ENCODE results near the gene ODAD2.
"Not testable (repeated sequence)": the region's sequence is repeated elsewhere in the genome, so short reads cannot be mapped to it uniquely, and the experiment has no call there.

ODAD2 gene

DNA sequence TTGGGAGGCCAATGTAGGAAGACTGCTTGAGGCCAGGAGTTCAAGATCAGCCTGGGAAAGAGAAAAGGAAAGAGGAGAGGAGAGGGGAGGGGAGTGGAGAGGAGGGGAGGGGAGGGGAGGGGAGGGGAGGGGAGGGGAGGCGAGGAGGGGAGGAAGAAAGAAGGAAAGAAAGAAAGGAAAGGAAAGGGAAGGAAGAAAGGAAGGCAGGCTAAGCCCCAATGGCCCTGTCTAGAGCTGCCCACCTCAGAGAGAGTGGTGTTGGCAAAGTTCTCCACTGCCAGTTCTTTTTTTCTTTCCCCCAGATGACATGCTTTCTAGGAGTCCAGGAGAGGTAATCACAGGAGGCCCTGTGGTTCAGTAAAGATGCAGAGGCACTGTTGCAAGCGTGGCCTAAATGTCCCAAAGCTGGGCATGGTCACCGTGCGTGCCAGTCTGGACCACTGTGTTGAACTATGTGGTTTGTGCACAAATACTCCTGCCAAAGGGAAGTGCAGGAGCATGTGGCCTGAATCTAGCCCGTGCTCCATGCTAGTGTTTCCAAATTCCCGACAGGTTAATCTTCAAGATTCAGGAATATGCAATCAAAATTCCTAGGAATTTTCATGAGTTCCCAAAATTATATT, 39.7 kb downstream of the ODAD2 start:
- no peak for DNase-seq (ENCODE audit: low read depth, low spot score)

DNA sequence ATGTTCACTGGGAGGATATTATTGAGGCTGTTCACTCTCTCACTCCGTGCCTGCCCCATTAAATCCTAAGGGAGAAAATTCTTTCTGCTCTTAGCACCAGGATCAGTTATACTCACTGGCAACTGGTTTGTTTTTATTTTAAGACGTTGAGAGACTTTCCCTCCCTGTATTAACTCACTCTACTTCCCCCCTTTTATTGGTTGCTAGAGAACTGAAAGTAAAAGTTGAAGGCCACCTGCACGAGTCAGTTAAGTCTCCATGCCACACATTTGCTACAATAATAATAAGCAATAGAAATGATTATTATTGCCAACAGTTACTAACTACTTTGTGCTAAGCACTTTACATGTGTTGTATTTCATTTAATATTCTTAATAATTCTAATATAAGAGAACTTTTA, 40.5 kb downstream of the ODAD2 start:
- not testable (repeated sequence) for DNase-seq (ENCODE audit: low read depth, low spot score)

DNA sequence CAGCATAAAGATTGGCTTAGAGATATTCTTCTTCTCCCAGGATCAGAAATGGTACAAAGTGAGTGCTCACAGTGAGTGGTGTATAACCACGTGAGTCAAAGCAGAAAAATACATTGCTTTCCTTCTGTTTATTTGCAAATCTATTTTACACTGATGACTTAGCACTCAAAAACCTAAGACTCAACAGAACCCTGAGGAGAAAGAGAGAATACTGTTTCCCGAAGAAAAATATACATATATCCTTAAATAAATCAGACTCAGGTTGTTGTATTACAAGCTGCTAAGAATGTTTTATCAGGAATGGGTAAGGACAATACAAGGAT, 48.7 kb downstream of the ODAD2 start:
- no peak for DNase-seq (ENCODE audit: low read depth, low spot score)

DNA sequence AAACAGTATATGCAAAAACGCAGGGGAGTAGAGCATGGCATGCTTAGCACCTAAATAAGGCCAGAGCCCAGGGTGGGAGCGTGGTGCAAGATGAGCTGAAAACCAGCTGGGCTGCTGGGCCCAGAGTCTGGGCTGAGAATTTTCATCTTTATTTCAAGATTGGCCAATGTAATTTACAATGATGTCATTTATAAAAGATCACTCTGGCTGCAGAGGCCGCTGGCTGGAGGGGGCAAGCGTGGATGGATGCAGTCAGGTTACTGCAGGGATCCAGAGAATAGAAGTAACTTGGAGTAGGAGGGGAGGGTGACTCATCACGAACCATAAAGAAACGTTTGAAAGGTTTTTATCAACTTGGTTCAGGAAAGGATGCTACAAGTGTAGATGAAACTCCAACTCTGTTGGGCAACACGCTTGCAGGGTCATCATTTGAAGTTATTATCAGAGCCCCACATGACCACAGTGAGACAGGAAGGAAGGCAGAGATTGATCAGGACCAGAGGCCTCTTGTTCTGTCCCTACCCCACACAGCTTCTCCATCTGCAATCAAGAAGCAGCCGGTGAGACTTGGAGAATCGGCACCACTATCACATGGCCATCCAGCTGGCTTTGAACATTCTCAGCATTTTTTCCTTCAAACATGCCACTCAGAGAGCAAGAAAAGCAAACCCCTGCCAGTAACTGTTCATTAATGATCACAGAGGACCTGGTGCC, 49.2 kb downstream of the ODAD2 start:
- no peak for DNase-seq (ENCODE audit: low read depth, low spot score)

DNA sequence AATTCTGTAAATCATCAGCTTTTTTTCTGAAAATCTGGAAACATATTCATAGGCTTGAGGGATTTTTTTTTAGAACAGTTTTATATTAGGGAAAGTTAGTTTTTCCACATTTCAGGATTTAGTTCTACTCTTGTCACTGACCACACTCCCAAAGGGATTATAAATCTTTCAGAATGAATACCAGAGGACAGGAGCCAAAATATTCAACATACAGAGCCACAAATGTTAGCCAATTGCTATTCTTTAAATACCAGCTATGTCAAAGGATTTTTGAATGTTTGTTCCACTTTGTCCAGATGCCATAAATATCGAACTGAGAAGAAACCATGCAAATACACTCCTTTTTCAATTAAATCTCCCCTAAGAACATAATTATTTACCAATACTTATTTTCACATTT, 50.7 kb downstream of the ODAD2 start:
- no peak for DNase-seq (ENCODE audit: low read depth, low spot score)

DNA sequence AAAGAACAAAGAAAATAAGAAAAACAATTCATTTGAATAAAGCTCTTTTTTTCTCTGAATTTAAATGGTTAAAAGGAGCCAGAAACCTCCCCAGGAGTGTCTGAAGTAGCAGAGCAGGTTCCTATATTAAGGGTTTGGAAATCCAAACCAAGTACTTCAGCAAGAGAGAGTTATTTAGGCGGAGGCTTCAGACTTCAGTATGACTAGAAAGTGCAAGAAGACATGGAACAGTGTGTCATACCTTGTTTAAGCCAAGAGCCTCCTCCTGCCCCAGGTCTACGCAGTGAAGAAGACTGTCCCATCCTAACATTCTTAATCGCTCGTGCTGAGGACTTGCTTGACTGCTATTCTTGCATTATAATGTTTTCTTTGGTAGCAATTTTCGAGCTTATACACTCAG, 51.3 kb downstream of the ODAD2 start:
- no peak for DNase-seq (ENCODE audit: low read depth, low spot score)

DNA sequence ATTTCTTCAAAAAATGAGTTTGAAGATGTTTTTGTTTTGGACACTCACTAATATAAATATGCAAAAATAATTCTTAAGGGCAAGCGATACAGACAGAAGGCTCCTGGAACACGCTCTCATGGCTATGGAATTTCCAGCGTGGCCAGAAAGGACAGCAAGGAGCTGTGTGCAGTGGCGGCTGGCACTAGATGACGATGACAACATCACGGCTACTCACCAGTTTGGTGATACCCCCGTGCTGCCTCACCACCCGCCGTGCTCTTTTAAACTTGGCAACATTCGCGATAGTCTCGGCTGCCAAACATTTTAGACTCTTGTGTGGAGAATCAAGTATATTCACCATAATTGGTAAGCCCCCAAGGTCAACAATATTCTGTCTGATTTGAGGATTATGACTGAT, 54.9 kb downstream of the ODAD2 start:
- DNase-seq (ENCODE audit: low read depth, low spot score) = no peak

DNA sequence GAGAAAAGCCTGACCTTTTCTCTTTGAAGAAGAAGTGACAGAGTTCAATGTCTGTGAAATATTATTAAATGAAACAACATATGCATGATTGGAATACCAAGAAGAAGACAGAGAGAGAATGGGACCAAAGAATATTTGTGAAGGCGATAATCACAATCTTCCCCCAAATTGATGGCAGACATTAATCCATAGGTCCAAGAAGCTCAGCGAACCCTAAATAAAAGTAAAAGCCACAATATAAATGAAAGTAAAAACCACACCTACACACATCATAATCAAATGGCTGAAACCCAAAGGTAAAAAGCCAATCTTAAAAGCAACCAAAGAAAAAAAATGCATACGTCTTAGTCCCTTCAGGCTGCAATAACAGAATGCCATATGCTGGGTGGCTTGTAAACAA, 84.0 kb downstream of the ODAD2 start:
- DNase-seq (ENCODE audit: low read depth, low spot score) = no peak

DNA sequence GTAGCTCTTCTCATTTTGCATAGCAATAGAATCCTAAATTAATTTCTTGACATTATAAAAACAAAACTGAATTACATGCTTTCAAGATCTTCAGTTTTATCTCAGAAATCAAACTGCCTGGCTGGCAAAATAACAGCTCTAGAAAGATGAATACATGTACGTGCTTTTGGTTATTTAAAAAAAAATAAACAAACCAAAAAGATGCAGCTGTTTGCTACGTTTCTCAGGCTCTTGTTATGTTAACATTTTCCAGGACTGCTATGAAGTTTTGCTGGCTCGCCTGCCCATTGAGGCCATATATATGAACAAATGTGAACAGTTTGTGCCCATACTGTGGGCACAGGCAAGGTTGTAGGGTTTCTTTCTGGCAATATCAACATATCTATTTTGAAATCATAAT, 86.6 kb downstream of the ODAD2 start:
- DNase-seq (ENCODE audit: low read depth, low spot score) = no peak

DNA sequence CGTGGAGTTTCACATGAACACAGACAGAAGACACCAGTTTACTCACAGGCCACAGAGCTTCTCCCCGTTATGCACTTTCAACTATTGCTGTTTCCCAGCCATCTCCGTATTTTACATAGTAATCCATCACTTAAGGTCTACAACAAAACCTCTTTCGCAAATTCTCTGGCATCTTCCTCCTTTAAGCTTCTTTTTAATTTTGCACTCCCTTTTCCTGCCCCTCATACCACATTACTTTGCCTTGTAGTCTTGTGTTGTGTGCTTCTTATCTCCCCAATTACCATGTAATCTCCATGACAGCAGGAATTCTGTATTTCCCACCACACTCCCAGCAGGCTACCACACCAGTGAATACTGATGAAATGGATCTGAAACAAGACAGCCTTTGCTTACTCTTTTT, 87.3 kb downstream of the ODAD2 start:
- DNase-seq (ENCODE audit: low read depth, low spot score) = no peak

DNA sequence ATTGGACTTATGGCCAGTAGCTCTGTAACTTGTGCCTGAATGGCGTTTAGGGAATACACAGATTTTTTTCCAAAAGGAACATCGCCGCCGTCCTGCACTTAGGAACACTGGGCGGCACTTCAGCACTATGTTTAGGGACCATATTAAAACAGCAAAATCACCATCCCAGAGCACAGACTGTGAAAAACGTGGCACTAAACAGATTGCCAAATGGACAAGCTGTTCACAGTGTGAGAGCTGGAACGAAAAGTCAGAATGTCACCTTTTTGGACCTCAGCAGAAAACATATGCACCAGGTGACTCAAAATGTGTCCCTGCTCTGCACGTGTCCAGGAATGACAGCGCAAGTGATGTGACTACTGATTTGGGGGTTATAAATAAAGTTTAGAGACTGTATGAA, 87.9 kb downstream of the ODAD2 start:
- DNase-seq (ENCODE audit: low read depth, low spot score) = no peak

DNA sequence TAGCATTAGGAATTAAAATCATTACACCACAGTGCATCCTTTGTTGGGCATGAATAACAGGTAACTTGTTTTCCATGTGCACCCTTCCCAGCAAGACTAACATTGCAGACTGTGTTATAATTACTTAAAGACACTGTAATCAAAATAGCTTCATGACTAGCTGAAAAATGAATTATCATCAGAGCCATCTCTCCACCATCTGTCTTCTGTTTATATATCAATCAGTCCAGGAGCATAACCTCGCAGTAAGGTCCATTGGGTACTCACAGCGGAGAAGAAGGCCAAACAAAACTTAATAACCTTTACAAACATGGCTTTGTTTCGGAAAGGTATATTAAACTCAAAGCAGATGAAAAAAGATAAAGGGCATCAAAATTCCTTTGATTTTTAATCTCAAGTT, 90.6 kb downstream of the ODAD2 start:
- no peak for DNase-seq (ENCODE audit: low read depth, low spot score)

DNA sequence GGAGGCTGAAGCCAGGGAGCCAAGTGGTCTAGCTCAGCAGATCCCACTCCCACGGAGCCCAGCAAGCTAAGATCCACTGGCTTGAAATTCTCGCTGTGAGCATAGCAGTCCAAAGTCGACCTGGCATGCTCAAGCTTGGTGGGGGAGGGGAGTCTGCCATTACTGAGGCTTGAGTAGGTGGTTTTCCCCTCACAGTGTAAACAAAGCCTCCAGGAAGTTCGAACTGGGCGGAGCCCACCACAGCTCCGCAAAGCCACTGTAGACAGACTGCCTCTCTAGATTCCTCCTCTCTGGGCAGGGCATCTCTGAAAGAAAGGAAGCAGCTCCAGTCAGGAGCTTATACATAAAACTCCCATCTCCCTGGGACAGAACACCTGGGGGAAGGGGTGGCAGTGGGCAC, 99.4 kb downstream of the ODAD2 start:
- DNase-seq (ENCODE audit: low read depth, low spot score) = not testable (repeated sequence)

DNA sequence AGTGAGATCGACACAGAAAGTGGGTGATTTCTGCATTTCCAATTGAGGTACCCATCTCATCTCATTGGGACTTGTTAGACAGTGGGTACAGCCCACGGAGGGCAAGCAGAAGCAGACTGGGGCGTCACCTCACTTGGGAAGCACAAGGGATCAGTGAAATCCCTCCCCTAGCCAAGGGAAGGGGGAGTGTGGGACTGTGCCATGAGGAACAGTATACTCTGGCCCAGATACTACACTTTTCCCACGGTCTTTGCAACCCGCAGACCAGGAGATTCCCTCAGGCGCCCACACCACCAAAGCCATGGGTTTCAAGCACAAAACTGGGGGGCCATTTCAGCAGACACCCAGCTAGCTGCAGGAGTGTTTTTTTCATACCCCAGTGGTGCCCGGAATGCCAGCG, 99.8 kb downstream of the ODAD2 start:
- no peak for DNase-seq (ENCODE audit: low read depth, low spot score)

DNA sequence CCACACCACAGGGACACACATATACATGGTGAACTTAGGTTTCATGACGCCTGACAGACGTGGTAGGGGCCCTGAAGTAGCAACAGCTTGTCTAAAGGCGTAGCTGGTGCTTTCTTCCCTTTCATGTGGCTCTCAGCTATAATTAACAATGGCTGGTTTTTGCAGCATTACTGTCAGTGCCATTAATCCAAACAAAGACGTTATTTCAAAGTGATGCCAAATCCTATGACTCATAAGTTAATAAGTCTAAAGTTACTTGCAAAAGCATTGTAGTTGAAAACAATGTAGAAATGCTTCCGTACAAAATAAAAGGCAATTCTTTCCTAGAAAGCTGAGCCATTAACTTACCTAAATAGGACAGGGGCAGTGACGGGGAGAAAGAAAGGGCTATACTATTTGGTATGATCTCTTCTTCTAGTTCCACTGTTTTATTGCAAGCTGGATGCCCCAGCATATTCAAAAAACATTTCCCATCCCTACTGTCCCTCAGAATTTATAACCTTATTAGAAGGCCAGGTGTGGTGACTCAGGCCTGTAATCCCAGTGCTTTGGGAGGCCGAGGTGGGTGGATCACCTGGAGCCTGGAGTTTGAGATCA, 105.4 kb downstream of the ODAD2 start:
- DNase-seq (ENCODE audit: low read depth, low spot score) = no peak

DNA sequence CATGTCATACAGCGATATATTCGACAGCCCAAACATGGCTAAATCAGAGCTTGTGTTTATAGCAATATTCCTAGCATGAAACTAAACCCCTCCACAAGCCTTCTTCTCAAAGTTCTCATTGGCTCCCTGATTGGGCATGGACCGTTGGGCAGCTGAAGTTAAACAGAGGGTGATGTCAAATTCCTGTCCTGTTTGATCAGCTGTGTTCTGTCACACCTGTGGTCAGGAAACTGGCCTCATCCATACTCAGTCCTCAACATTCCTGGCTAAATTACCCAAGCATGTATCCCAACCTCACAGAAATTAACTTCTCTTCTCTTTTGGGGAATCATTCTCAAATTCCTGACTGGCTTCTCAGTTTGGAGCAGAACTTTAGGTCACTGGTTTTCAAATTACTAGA, 107.9 kb downstream of the ODAD2 start:
- DNase-seq (ENCODE audit: low read depth, low spot score) = no peak

DNA sequence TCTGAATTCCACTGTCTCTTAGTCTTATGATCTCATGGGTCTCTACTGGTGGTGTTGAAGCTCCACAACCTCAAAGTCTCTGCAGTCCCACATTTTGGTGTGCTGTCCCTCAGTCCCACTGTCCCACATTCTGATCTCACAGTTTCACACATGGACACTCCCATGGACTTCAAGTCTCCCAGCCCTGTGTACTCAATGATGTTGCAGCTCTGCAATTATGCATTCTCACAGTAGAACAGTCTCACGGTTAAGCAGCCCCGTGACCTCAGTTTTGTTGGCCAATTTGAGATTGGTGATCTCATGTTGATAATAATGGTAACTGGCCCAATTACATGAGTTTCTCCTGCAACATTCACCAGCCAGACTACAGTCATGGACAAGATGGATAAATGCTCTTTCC, 109.4 kb downstream of the ODAD2 start:
- no peak for DNase-seq (ENCODE audit: low read depth, low spot score)

DNA sequence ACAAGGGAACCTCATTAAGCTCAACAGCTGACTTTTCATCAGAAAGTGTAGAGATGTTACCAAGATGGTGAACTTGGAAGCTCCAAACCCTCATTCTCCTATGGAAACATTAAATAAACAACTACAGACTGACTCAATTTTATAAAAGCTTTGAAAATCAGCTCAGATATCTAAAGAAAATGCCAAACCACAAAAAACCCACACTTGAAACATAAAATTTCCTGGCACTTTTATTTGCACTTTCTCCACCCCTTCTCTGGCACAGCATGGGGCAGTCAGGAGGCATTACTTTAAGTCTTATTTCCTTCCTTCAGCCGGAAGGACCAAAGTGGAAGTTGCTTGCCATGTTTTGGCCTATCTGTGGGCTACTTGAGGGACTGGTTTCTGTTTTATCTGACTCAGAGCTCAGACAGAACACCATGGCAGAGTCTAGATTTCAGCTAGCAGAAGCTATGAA, 114.7 kb downstream of the ODAD2 start:
- DNase-seq (ENCODE audit: low read depth, low spot score) = no peak

DNA sequence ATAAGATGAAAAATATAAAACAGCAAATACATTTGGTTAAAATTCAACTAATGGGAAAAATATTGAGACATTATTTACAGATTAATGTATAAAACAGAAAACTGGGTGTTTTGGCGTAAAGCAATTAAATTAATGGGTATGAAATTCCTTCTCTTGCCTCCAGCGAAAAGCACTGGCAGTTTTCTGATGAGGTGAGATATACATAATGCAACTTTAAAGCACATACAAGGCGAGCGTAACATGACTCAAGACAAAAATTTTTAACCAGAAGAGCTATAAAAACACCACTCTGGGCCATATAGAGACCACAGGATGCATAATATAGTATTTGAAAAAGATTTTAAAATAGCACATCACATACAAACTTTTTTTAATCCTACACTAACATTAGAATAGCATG, 120.6 kb downstream of the ODAD2 start:
- no peak for DNase-seq (ENCODE audit: low read depth, low spot score)

DNA sequence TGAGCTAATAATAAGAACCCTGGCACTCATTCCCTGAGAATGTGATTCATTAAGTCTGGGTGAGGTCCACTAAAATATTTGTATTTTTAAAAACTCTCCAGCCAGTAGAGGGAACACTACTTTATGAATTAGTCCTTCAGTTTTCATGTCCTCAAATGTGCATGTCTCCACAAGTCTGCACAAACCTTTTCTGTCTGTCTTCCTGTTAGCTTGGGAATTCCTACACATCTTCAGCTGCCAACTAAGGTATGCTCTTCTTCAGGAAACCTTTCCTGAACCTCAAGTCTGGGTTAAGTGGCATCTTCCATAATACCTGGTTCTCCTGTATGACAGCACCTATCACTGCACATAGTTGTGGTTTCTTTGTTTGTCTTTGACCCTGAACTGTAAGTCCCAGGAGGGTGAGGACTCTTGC, 133.7 kb downstream of the ODAD2 start:
- DNase-seq (ENCODE audit: low read depth, low spot score) = no peak

DNA sequence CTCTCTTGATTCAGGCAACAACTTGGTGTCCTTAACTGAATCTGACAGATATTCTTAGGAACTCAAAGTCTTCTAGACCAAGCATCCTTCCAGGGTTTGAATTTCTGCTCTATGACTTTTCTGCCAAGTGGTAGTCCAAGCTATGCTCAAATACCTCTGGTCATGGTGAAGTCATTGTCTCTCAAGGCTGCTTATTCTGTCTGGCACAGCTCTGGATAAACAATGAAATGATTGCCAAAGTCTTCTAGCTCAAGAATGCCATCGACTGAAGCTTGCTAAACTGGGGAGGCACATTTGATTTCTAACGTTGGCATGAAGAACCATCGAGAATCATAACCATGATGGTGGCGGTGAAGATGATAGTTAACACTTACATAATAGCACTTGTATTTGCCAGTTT, 137.1 kb downstream of the ODAD2 start:
- no peak for DNase-seq (ENCODE audit: low read depth, low spot score)

DNA sequence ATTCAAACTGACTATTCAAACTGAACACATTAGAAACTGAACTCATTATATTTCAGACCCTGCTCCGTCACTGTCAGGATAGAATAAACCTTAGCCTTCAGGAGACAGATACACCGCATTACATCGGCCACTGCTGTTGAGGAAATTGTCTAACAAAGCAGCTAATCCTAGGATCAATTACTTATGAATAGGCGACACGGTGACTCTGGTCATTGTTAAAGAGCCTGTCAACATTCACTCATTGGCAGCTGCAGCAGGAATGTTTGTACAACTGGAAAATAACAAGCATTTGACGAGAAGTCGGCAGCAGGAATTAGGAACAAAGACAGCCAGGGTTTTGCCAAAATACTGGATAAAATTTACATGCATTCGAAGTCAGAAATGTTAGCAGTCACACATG, 141.3 kb downstream of the ODAD2 start:
- DNase-seq (ENCODE audit: low read depth, low spot score) = no peak

DNA sequence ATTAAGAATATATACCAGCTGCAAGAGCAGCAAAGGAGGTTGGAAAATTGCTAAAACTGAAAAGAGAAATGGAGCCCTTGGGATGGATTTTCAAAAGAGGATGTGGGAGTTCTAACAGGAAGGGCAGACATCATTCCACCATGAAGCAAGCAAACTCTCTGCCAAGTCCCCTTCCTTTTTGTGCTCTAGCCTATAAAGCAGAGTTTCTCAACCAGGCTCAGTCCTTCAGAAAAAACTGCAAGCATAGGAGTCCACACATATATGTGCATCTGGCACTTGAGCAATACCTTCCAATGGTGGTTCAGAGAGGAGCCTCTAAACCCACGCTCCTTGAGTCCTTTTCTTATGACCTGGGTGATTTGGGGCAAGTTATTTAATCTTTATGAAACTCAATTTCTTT, 154.7 kb downstream of the ODAD2 start:
- no peak for DNase-seq (ENCODE audit: low read depth, low spot score)

Measured in activated naive CD8-positive, alpha-beta T cell treated with anti-CD3 and anti-CD28 coated beads, Interleukin-2, amount 50 U/mL, for 16 hours (primary cell).